Uterus (tissue), 4 donors: ENCODE measurements around the gene LKAAEAR1. TPM values are rescaled to one million over a fixed set of nuclear protein-coding genes. Genes with fewer than 3 reads are reported as not detected.

Source experiments
- DNase-seq, 2 donors: peaks; one replicate each; pipeline ENCODE4 v3.0.0-alpha.2; 2019 to 2020
- H3K27ac ChIP-seq, 2 donors: fragments of 200-600 bp; sonication (generic); 1 replicate in 1 of 2; 2 replicates in 1 of 2; pipeline ENCODE4 v1.5.1; 2016 to 2018
- H3K27me3 ChIP-seq, 2 donors: fragments of 200-600 bp; sonication (generic); one replicate each; pipeline ENCODE4 v1.5.1; 2018 to 2019; ENCODE audit warnings: control low read depth in 1 of 2
- H3K36me3 ChIP-seq, 2 donors: fragments of 200-600 bp; sonication (generic); one replicate each; pipeline ENCODE4 v1.5.1; 2019; ENCODE audit warnings: control low read depth in 1 of 2
- H3K4me1 ChIP-seq, 2 donors: fragments of 200-600 bp; sonication (generic); one replicate each; pipeline ENCODE4 v1.5.1; 2018 to 2019; ENCODE audit warnings: control low read depth in 1 of 2
- H3K4me3 ChIP-seq, 2 donors: fragments of 200-600 bp; sonication (generic); 1 replicate in 1 of 2; 2 replicates in 1 of 2; pipeline ENCODE4 v1.5.1; 2018 to 2019; ENCODE audit warnings: mild to moderate bottlenecking in 1 of 2
- H3K9me3 ChIP-seq, 2 donors: fragments of 200-600 bp; sonication (generic); one replicate each; pipeline ENCODE4 v1.5.1; 2019; ENCODE audit warnings: control low read depth in 1 of 2
- POLR2A ChIP-seq, 2 donors: fragments of 450-650 bp; IDR thresholded peaks; one replicate each; pipeline ENCODE4 v1.6.1; 2016; ENCODE audit warnings: antibody characterized with exemption in 2 of 2, mild to moderate bottlenecking in 1 of 2, moderate library complexity in 1 of 2
- intact Hi-C: fragments of 100-400 bp; cut with DNase I; formaldehyde crosslinking; loops from one replicate; pipeline ENCODE4 v1.15.1; 2023; ENCODE audit warnings: low total_unique reads
- total RNA-seq, 4 donors: library from RNA; depleted of rRNA in 3 of 4; stranded (reverse); fragments of >200 nt in 3 of 4; gene quantifications; one replicate each; pipeline versions ENCODE4 v1.1.0 to v1.2.4, GENCODE V29; 2014 to 2023
- TF ChIP-seq, protein P1 (sequence below), 4 experiments: fragments of 200-600 bp in 2 of 4; fragments of 450-650 bp in 2 of 4; sonication (generic) in 2 of 4; IDR thresholded peaks; one replicate each; pipeline ENCODE4 v1.5.1; 2016 to 2019; ENCODE audit warnings: antibody characterized with exemption in 4 of 4, mild to moderate bottlenecking in 2 of 4, moderate library complexity in 1 of 4
- donor health status: DM: yes; HTN: yes; CAD: no.

LKAAEAR1 gene
- total RNA-seq, 4 donors from 2014 or later, result not detected

DNA sequence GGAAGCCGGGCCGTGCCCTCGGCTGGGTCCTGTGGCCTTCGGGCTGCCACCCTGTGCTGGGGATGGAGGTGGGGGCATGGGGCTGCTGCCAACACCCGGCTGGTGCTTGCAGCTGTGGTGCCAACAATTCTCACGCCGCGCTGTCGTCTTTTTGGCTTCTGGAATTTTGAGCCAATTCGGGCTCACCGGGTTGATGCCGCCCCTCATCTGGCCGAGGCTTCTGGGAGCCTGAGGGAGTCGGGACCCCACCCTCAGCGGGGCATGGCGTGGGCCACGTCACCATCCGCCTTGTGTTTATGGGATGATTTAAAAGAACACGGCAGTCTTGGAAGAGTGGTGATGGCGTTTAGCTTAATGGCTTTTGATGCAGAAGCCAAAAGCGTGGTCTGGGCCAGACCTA, 31.8 kb upstream of the LKAAEAR1 start:
- Histone ChIP-seq H3K4me3 (no peak overlapping the region), H3K36me3 (no peaks in the 10 kb centered on the region), H3K4me1 (no peaks in the 10 kb centered on the region), H3K27me3 (no peaks in the 10 kb centered on the region), H3K27ac (no peak overlapping the region), H3K9me3 (no peaks in the 10 kb centered on the region)
- TF ChIP-seq POLR2A (IDR thresholded peaks at IDR 0.05), result no peak
- TF ChIP-seq, protein P1, sequence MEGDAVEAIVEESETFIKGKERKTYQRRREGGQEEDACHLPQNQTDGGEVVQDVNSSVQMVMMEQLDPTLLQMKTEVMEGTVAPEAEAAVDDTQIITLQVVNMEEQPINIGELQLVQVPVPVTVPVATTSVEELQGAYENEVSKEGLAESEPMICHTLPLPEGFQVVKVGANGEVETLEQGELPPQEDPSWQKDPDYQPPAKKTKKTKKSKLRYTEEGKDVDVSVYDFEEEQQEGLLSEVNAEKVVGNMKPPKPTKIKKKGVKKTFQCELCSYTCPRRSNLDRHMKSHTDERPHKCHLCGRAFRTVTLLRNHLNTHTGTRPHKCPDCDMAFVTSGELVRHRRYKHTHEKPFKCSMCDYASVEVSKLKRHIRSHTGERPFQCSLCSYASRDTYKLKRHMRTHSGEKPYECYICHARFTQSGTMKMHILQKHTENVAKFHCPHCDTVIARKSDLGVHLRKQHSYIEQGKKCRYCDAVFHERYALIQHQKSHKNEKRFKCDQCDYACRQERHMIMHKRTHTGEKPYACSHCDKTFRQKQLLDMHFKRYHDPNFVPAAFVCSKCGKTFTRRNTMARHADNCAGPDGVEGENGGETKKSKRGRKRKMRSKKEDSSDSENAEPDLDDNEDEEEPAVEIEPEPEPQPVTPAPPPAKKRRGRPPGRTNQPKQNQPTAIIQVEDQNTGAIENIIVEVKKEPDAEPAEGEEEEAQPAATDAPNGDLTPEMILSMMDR (IDR thresholded peaks at IDR 0.05), result no peak
- no peak for DNase-seq
- intact Hi-C loops, result no loop called here

DNA sequence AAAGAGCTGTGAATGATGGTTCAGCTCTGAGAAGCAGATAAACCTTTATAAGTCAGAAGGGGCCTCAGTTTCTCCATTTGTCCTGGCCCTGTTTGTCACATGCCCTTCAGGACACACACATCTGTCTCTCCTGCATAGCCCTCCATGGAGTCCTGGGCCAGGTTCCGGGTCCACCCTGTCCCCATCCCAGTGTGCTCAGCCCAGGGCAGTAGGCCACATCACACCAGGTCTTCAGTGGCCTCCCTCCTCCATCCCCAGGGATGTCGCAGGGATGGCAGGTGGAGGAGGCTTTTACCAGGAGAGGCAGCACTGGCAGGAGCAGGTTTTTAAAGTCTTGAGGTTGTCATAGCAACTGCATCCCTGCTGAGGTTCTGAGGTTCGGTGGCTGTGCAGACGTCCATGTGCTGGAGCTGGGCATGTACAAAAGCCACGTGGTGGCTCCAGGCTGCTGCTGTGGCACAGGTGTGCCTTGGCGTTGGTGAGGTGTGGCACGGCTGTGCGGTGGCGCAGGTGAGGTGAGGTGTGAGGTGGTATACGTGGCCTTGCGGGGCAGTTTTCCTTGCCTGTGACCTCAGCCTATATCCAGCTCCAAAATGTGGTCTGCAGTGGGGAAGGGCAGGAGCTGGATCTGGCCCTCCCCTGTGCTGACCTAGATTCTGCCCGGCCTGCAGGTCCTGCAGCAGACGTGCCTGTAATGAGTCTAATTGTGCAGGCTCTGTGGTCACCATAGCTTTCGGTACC, 31.1 kb upstream of the LKAAEAR1 start:
- Histone ChIP-seq H3K9me3 (no peaks in the 10 kb centered on the region), H3K36me3 (no peaks in the 10 kb centered on the region), H3K27me3 (no peaks in the 10 kb centered on the region), H3K4me3 (no peak overlapping the region), H3K27ac (no peak overlapping the region), H3K4me1 (no peaks in the 10 kb centered on the region)
- intact Hi-C loops, result no loop called here
- no peak for DNase-seq
- TF ChIP-seq, protein P1 (IDR thresholded peaks at IDR 0.05), result no peak
- TF ChIP-seq POLR2A (IDR thresholded peaks at IDR 0.05), result no peak

DNA sequence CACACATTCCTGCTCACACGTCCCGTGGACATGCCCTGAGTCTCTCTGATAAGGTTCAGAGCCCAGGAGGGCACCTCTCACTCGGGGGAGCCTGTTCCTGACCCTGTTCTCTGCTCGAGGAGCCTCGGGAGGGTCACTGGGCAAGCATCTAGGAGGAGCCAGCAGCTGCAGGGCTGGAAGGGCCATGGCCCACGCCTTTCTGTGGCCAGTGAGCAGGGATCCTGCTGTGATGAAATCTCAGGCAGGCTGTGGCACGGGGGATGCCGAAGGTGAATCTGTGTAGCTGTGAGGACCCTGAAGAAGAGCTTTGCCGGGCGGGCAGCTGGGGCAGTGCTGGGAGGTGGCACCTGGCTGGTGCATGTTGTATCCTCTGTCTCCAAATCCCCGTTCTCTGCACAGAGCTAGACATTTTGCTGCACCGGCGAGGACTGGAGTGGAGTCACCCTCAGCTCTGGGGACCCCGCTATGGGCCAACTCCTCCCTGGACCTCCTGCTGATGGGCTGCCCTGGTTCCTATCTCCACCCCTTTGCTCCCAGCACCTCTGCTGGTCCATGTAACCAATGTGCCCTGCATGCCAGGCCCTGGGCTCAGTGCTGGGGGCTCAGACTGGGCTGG, 30.3 kb upstream of the LKAAEAR1 start:
- Histone ChIP-seq H3K36me3 (no peaks in the 10 kb centered on the region), H3K9me3 (no peaks in the 10 kb centered on the region), H3K4me3 (no peak overlapping the region), H3K27me3 (no peaks in the 10 kb centered on the region), H3K4me1 (no peaks in the 10 kb centered on the region), H3K27ac (no peak overlapping the region)
- TF ChIP-seq, protein P1 (IDR thresholded peaks at IDR 0.05), result no peak
- no peak for TF ChIP-seq POLR2A (IDR thresholded peaks at IDR 0.05)
- intact Hi-C loops, result no loop called here
- DNase-seq, result no peak

DNA sequence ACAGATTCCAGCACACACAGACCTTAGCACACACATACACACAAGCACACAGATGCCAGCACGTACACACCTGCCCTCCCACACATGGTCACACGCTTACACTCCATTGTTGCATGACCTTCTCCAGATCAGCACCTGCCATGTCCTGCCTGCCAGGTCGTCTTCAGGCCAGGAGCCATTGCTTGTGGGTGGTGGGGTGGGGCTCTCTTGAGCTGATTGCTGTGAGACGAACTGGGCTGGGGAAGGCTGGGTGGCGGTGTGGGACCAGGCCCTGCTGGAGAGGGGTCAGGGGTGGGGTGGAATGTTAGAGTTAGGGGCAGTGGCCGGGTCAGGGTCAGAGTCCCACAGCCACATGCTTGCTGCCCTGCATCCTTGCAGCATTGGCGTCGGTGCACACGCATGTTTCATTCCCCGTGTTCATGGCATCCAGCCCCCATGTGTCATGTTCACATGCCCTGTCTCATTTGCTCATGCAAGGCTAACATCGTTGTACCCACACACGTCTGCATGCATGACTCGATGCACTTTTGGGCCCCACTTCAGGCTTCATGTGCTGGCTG, 29.7 kb upstream of the LKAAEAR1 start:
- Histone ChIP-seq H3K36me3 (no peaks in the 10 kb centered on the region), H3K4me3 (no peak overlapping the region), H3K4me1 (no peaks in the 10 kb centered on the region), H3K27me3 (no peaks in the 10 kb centered on the region), H3K9me3 (no peaks in the 10 kb centered on the region), H3K27ac (no peak overlapping the region)
- TF ChIP-seq, protein P1 (IDR thresholded peaks at IDR 0.05), result no peak
- TF ChIP-seq POLR2A (IDR thresholded peaks at IDR 0.05), result no peak
- no peak for DNase-seq
- intact Hi-C loops, result no loop called here

DNA sequence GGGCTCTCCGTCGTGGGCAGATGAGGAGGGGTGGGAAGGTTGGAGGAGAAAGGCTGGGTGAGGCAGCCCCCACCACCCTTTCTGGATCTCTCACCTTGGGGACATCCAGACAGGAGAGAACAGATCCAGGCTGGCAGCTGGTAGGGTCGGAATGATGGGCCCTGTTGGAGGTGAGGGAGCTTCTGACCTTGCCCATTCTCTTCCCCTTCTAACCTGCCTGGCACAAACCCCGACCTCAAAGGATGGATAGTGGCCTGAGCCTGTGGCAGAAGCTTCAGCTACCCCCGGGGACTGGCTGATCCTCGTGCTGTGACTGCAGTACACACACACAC, 29.2 kb upstream of the LKAAEAR1 start:
- no peak for DNase-seq

More for the DNA sequence above, 29.2 kb upstream of the LKAAEAR1 start:
- Histone ChIP-seq H3K4me3 (no peak overlapping the region), H3K27me3 (no peaks in the 10 kb centered on the region), H3K4me1 (no peaks in the 10 kb centered on the region), H3K9me3 (no peaks in the 10 kb centered on the region), H3K36me3 (no peaks in the 10 kb centered on the region), H3K27ac (no peak overlapping the region)
- TF ChIP-seq POLR2A (IDR thresholded peaks at IDR 0.05), result no peak
- TF ChIP-seq, protein P1 (IDR thresholded peaks at IDR 0.05), result no peak
- intact Hi-C loops, result no loop called here
